Right renal pelvis (tissue), 4 donors: ENCODE results near the gene CCDC8. TPM values are rescaled to one million over a fixed set of nuclear protein-coding genes. Genes with fewer than 3 reads are reported as not detected.

Experiments used
- DNase-seq, 4 donors: peaks; one replicate each; pipeline ENCODE4 v3.0.0-alpha.2; 2013; ENCODE audit warnings: low read depth in 4 of 4, low spot score in 3 of 4, missing footprints in 1 of 4
- polyA plus RNA-seq, 4 donors: library from polyadenylated mRNA; unstranded; fragments of 120-200 nt; gene quantifications; one replicate each; pipeline ENCODE4 v1.2.1, GENCODE V29; 2013; ENCODE audit not compliant: insufficient read length in 4 of 4

Gene CCDC8
- polyA plus RNA-seq, 4 donors: 54.6 to 68.1 (median 58.8) TPM

DNA sequence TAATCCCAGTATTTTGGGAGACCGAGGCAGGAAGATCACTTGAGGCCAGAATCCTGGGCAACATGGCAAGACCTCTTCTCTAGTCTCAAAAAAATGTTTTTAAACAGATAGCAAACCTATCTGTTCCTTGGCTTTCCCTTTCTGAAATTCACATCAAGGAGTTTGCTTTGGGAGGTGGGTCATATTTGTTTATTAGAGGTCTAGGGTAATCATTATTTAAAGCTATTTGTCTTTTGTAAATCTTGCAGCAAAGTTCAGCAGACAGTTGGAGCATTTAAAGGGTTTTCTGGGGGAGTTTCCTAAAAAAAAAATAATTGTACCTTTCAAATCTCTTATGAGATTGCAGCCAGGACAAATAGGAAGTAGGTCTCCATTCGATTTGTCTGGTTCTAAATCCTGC lies 49.0 kb downstream of the CCDC8 start:
- no peak for DNase-seq

DNA sequence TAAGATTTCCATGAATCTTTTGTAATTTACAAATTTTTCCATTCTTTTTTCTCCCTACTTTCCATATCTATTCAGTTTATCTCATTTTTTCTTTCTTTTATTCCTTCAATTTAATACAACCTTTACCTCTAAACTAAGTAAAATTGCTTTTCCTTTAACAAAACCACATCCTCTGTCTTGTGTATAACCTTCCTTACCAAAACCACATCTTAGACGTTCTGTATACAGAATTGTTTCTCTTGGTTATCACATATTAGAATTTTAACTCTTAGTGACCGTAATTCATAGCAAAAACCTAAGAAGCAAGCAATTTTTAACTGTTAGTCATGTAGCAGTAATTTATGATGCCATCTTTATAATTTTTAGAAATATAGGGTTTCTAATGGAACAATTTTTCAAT lies 51.4 kb downstream of the CCDC8 start:
- DNase-seq: no peak

Other genes with a start within 250 kb of the CCDC8 start
- under 1 TPM in 1 of 4 donors, not detected in 3; 0.10 TPM for gene IGFL1, start 183.8 kb downstream of the CCDC8 start, polyA plus RNA-seq
- gene HIF3A, start 116.5 kb downstream of the CCDC8 start, polyA plus RNA-seq: 10 to 100 TPM; 29.8 to 43.2 (median 37.2) TPM
- gene PPP5C, start 66.5 kb downstream of the CCDC8 start, polyA plus RNA-seq: 100 to 1,000 TPM in 2 of 4 donors, 10 to 100 TPM in 2; 90.8 to 110 (median 100) TPM
- gene PNMA8C, start 15.4 kb upstream of the CCDC8 start, polyA plus RNA-seq: under 1 TPM; 0.41 to 0.80 (median 0.57) TPM
- 10 to 100 TPM; 46.9 to 72.5 (median 54.5) TPM for gene PNMA8A, start 58.0 kb upstream of the CCDC8 start, polyA plus RNA-seq
- 1 to 10 TPM; 4.0 to 5.1 (median 4.8) TPM for gene PNMA8B, start 82.3 kb upstream of the CCDC8 start, polyA plus RNA-seq
- 100 to 1,000 TPM; 436 to 442 (median 441) TPM for gene CALM3, start 187.8 kb upstream of the CCDC8 start, polyA plus RNA-seq
- 1 to 10 TPM; 1.5 to 2.6 (median 2.3) TPM for gene PTGIR, start 211.5 kb upstream of the CCDC8 start, polyA plus RNA-seq
- 1 to 10 TPM; 2.4 to 4.7 (median 2.7) TPM for gene GNG8, start 222.6 kb upstream of the CCDC8 start, polyA plus RNA-seq
- gene DACT3, start 247.6 kb upstream of the CCDC8 start, polyA plus RNA-seq: 10 to 100 TPM; 24.2 to 29.1 (median 27.5) TPM